Type B pancreatic cell (in vitro differentiated cells): ENCODE data around the gene CDC34. TPM values are rescaled to one million over a fixed set of nuclear protein-coding genes. Genes with fewer than 3 reads are reported as not detected.

Experiments
- DNase-seq: peaks from one replicate; pipeline ENCODE4 v3.0.0; 2021; ENCODE audit warnings: mixed read lengths; ENCODE audit not compliant: unreplicated experiment; ENCODE audit errors: extremely low spot score
- H3K27ac Mint-ChIP-seq: 2 replicates; pipeline ENCODE4 v1.8.0; 2021; ENCODE audit warnings: mild to moderate bottlenecking, mixed read lengths
- H3K27me3 Mint-ChIP-seq: 2 replicates; pipeline ENCODE4 v1.8.0; 2021; ENCODE audit warnings: mixed read lengths
- H3K36me3 Mint-ChIP-seq: 2 replicates; pipeline ENCODE4 v1.8.0; 2021; ENCODE audit warnings: mixed read lengths
- H3K4me1 Mint-ChIP-seq: one replicate; pipeline ENCODE4 v1.8.0; 2021; ENCODE audit warnings: mixed read lengths; ENCODE audit not compliant: unreplicated experiment
- H3K4me3 Mint-ChIP-seq: 2 replicates; pipeline ENCODE4 v1.8.0; 2021; ENCODE audit warnings: mild to moderate bottlenecking, mixed read lengths
- H3K9me3 Mint-ChIP-seq: 2 replicates; pipeline ENCODE4 v1.8.0; 2021; ENCODE audit warnings: mixed read lengths
- total RNA-seq: library from RNA; stranded (reverse); gene quantifications from 2 replicates; pipeline ENCODE4 v1.2.1, GENCODE V29; 2021; ENCODE audit warnings: low replicate concordance
- TF ChIP-seq, protein P1 (sequence below): fragments of 200-600 bp; sonication (generic); conservative IDR thresholded peaks from 2 replicates; pipeline ENCODE4 v1.5.0; 2021; ENCODE audit warnings: antibody characterized with exemption, mild to moderate bottlenecking

CDC34 gene
- total RNA-seq, 1 donor from 2014 or later, result 95.0 TPM

DNA sequence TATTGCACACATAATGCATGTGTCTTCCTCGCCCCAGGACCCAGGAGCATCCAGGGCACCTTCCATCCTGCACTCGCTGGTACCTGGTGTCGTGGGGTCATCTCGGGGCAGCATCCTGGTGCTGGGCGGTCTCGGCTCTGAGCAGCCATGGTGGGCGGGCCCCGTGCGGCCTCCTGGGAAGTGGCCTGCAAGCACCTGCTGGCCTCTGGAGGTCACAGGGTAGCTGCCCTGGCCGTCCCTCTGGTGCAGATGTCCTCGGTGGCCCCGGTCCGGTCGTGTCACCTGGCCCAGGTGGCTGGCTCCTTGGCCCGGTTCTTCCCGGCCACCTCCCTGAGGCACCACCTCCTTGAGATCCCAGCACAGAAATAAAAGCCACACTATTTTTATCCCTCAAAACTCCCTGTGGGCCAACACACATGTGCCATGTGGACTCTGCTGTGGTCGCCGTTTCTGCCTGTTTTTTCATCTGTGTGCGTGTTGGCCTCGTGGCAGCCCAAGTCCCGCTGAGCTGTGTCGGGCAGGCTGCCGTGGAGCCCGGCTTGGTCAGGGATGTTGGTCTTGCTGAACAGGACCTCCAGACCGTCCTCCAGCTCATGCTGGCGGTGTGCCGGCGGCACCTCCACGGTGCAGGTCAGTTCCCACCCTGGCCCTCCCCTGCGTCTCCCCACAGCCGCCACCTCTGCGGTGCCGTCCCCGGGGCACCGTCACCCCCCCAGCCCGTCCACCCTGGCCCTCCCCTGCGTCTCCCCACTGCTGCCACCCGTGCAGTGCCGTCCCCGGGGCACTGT lies 7.3 kb downstream of the CDC34 start:
- DNase-seq, result no peak
- no peaks in the 10 kb centered on the region for H3K27me3 Mint-ChIP-seq
- TF ChIP-seq, protein P1, sequence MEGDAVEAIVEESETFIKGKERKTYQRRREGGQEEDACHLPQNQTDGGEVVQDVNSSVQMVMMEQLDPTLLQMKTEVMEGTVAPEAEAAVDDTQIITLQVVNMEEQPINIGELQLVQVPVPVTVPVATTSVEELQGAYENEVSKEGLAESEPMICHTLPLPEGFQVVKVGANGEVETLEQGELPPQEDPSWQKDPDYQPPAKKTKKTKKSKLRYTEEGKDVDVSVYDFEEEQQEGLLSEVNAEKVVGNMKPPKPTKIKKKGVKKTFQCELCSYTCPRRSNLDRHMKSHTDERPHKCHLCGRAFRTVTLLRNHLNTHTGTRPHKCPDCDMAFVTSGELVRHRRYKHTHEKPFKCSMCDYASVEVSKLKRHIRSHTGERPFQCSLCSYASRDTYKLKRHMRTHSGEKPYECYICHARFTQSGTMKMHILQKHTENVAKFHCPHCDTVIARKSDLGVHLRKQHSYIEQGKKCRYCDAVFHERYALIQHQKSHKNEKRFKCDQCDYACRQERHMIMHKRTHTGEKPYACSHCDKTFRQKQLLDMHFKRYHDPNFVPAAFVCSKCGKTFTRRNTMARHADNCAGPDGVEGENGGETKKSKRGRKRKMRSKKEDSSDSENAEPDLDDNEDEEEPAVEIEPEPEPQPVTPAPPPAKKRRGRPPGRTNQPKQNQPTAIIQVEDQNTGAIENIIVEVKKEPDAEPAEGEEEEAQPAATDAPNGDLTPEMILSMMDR, result no peak
- no peak overlapping the region for H3K27ac Mint-ChIP-seq
- H3K4me1 Mint-ChIP-seq, result no peaks in the 10 kb centered on the region
- H3K4me3 Mint-ChIP-seq, result no peak overlapping the region
- H3K36me3 Mint-ChIP-seq, result no peaks in the 10 kb centered on the region
- no peaks in the 10 kb centered on the region for H3K9me3 Mint-ChIP-seq

DNA sequence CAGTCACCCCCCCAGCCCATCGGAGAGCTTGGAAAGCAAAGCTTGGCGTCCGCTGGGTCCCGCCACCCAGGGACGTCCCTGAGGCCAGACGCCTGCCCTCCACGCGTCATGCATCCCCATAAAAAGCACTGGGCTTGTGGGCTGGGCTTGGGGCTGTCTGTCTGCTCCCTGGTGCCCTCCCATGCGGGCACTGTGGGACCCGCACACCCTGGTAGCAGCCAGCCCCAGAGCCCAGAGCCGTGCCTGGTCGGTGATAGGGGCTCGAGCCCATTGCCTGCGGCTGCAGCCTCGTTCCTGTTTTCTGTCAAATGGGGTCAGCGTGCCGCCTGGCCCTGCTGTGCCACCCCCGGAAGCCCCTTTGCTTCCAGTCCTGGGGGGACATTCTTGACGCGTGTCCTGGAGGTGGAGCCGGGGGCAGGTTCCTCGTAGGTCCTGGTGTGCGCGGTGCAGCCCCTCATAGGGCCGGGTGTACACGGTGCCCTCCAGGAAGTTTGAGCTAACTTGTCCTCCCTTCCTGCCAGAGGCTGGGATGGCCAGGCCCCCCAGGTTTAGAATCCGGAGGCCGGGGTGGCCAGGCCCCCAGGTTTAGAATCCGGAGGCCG lies 8.0 kb downstream of the CDC34 start:
- H3K27ac Mint-ChIP-seq, result no peak overlapping the region
- H3K9me3 Mint-ChIP-seq, result no peaks in the 10 kb centered on the region
- TF ChIP-seq, protein P1, result no peak
- no peaks in the 10 kb centered on the region for H3K4me1 Mint-ChIP-seq
- no peaks in the 10 kb centered on the region for H3K27me3 Mint-ChIP-seq
- no peak overlapping the region for H3K4me3 Mint-ChIP-seq
- no peaks in the 10 kb centered on the region for H3K36me3 Mint-ChIP-seq
- no peak for DNase-seq

DNA sequence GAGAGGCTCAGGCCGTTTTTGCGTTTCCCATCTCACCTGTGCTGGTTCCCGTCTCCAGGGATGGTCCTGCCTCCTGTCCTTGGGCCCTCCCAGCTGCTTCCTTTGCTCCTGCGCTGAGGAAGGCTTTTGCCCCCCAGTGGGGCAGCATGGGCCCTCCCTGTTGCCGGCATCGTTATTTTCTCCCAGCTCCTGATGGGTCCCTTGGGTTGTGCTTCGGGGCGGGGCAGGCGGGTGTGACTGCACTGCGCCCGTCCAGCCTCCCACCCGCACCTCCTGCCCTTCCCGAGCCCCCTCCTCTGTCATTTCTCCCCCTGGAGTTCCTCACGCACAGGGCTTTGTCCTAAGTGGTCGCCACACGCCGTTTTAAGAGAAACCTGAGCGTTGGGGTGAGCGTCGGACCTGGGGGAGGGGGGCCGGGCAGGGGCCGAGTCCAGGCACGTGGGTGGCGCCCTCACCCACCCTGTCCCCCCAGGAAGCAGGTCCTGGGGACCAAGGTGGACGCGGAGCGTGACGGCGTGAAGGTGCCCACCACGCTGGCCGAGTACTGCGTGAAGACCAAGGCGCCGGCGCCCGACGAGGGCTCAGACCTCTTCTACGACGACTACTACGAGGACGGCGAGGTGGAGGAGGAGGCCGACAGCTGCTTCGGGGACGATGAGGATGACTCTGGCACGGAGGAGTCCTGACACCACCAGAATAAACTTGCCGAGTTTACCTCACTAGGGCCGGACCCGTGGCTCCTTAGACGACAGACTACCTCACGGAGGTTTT lies 9.5 kb downstream of the CDC34 start:
- H3K4me3 Mint-ChIP-seq, result no peak overlapping the region
- no peak overlapping the region for H3K27ac Mint-ChIP-seq
- H3K36me3 Mint-ChIP-seq, result no peaks in the 10 kb centered on the region
- DNase-seq, result no peak
- TF ChIP-seq, protein P1, result no peak
- no peaks in the 10 kb centered on the region for H3K4me1 Mint-ChIP-seq
- H3K27me3 Mint-ChIP-seq, result no peaks in the 10 kb centered on the region
- no peaks in the 10 kb centered on the region for H3K9me3 Mint-ChIP-seq

DNA sequence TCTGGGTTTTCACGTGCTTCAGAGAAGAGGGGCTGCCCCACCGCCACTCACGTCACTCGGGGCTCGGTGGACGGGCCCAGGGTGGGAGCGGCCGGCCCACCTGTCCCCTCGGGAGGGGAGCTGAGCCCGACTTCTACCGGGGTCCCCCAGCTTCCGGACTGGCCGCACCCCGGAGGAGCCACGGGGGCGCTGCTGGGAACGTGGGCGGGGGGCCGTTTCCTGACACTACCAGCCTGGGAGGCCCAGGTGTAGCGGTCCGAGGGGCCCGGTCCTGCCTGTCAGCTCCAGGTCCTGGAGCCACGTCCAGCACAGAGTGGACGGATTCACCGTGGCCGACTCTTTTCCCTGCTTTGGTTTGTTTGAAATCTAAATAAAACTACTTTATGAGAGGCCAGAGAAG lies 10.1 kb downstream of the CDC34 start:
- Mint-ChIP-seq H3K36me3 (no peaks in the 10 kb centered on the region), H3K9me3 (no peaks in the 10 kb centered on the region), H3K4me3 (no peak overlapping the region), H3K27me3 (no peaks in the 10 kb centered on the region), H3K27ac (no peak overlapping the region), H3K4me1 (no peaks in the 10 kb centered on the region)
- TF ChIP-seq, protein P1, result no peak
- DNase-seq, result no peak

DNA sequence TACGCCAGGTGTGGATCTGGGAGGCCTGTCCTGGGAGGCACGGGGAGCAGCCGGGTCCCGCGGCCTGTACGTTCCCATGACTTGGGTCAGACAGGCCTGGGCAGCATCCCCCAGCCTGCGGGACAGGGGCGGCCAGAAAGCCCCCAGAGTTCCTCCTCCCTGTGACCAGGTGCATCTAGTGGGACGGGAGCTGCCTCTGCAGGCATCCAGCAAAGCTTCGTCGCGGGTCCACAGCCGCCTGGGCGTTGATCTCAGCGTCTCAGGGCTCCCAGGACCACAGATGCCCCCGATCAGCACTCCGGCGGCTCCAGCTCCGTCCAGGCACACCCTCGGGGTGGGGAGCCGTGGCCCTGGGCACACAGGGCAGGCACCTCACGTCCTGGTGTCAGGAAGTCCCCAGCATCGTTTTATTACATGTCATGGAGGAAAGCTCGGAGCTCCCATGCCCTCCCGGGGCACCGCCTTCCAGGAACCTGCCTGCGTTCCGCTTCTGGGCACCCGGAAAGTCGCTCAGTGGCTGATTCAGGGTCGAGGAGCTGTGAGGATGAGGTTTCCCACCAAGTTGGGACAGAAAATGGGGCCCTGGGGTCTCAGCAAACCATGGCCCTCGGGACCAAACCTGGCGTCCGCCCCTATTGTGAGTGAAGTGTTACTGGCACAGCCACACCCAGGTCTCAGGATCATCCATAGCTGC lies 10.8 kb downstream of the CDC34 start:
- TF ChIP-seq, protein P1, result no peak
- H3K27ac Mint-ChIP-seq, result no peak overlapping the region
- DNase-seq, result no peak
- H3K36me3 Mint-ChIP-seq, result no peaks in the 10 kb centered on the region
- H3K4me1 Mint-ChIP-seq, result no peaks in the 10 kb centered on the region
- no peak overlapping the region for H3K4me3 Mint-ChIP-seq
- H3K27me3 Mint-ChIP-seq, result no peaks in the 10 kb centered on the region
- H3K9me3 Mint-ChIP-seq, result no peaks in the 10 kb centered on the region
